Hematopoietic multipotent progenitor cell (in vitro differentiated cells): ENCODE measurements around the gene ANKRD29. TPM values are rescaled to one million over a fixed set of nuclear protein-coding genes. Genes with fewer than 3 reads are reported as not detected.
A peak's percentile ranks its signal among the peaks of the same experiment; 100 is the strongest.
"Not testable (repeated sequence)": the region's sequence is repeated elsewhere in the genome, so short reads cannot be mapped to it uniquely, and the experiment has no call there.

Source experiments
- DNase-seq, 3 donors: peaks; one replicate each; pipeline ENCODE4 v3.0.0-alpha.2; 2011 to 2015; ENCODE audit warnings: low read depth in 2 of 3, low spot score in 2 of 3
- small RNA-seq: library from RNA; depleted of rRNA; stranded (forward); fragments of <200 nt; gene quantifications from one replicate; pipeline ENCODE3, GENCODE V24; 2012
- total RNA-seq: library from RNA; depleted of rRNA; stranded (reverse); fragments of >200 nt; gene quantifications from one replicate; pipeline ENCODE4 v1.2.3, GENCODE V29; 2012

The ANKRD29 gene
- total RNA-seq, 1 donor: under 0.01 TPM

DNA sequence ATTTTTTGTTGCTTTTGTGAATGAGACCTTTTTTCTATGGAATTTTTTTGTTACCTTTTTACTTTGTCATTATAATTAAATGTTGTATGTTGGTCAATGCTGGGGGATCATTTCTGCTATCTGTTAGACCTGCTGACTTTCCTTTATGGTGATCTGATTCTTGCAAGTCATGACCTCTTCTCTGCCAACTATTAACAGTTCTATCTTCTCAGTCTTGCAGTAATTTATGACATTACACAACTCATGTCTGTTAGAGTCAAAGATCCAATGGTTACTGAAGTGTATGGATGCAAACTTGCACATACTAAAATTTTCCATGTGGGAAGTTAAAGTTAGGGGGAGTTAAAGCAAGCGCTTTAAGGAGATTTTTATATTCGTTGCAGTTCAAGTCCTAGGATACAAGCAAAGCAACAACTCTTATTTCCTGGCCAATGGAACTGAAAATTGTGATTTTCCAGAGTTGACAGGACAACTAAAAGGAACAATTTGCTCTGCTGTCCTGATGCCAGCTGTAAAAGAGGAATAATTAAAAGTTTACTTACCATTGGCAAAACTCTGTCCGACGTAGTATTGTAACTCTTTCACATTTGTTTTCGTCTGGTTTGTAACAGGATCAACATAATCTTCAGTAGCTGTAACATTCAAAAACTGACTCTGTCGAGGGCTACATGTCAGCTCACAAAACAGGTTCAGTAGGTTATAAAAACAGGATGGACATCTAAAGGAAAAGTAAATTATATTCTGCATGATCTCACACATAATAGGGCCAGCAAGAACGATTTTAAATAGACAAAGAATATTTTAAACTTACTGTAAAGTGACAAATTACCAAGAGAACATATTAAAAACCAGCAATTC lies 94.2 kb downstream of the ANKRD29 start:
- DNase-seq: no peak

DNA sequence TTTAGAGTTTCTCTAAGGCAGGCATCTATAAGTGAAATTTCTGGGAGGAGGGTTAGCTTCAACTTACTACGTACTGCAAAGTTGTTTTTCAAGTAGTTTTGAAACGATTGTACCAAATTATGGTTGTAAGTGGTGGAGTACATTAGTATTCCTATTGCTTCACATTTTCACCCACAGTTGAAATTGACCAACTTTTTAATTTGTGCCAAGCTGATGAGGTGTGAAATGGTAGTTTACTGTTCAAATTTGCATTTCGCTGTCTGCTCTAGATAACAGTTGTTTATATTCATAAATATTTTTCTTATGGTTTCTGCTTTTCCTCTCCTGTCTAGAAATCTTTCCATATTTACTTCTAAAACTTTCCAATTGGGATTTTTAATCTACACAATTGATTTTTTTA lies 95.0 kb downstream of the ANKRD29 start:
- no peak for DNase-seq

DNA sequence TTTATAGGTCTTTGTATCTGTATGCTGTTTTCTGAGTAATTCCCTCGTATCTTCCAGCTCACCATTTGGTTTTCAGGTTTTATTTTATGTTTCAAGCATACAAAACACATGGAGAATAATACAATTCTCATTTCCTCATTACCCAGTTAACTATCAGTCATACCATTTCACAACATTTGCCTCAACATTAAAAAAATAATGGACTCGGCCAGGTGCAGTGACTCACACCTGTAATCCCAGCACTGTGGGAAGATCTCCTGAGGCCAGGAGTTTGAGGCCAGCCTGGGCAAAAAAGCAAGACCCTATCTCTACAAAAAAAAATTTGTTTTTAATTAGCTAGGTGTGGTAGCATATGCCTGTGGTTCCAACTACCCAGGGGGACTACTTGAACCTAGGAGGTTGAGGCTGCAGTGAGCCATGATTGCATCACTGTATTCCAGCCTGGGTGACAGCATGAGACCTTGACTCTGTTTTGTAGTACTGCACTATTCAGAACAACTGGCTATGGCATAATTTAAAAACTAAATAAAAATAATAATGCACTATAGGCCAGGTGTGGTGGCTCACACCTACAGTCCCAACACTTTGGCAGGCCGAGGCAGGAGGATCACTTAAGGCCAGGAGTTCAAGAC lies 96.7 kb downstream of the ANKRD29 start:
- DNase-seq: no peak

DNA sequence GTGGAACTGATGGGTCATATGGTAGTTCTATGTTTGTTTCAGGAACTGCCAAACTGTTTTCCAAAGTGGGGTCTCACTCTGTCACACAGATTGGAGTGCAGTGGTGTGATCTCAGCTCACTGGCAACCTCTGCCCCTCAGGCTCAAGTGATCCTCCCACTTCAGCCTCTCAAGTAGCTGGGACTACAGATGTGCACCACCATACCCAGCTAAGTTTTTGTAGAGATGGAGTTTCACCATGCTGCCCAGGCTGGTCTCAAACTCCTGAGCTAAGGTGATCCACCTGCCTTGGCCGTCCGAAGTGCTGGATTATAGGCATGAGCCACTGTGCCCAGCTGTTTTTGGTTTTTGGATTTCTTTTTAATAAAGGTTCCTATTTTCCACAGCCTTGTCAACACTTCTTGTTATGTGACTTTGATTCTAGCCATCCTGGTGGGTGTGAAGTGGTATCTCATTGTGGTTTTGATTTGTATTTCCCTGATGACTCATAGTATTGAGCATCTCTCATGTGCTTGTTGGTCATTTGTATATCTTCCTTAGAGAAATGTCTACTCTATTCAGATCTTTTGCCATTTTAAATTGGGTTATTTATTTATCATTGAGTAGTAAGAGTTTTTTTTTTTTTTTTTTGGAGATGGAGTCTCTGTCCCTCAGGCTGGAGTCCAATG lies 99.2 kb downstream of the ANKRD29 start:
- DNase-seq: peak in 1 of 3 donors; percentile 12

DNA sequence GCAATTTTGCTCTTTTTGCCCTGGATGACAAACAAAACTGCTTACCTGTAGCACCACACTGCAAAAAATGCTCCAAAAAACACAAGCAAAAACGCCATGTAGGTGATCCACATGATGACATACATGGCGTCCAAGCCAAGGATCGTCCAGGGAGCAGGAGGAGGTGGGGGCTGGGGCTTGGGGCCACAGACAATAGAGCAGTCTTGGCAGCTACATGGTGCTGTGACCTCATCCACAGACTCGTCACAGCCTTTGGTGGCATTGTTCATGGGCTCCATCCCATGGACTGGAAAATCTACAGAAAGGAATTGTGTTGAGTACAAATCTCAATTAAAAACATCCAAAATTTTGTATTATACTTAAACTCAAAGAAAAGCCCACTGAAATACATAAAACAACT lies 102.5 kb downstream of the ANKRD29 start:
- DNase-seq: no peak

DNA sequence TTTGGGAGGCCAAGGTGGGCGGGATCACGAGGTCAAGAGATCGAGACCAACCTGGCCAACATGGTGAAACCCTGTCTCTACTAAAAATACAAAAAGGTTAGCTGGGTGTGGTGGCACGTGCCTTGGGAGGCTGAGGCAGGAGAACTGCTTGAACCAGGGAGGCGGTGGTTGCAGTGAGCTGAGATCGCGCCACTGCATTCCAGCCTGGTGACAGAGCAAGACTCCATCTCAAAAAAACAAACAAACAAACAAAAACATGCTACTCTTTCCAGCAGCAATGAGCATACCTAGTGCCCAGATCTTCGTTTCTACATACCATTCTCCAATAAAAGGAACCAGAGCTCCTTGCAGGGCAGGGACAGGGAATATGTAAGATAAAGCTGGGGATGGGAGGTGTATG lies 105.2 kb downstream of the ANKRD29 start:
- DNase-seq: not testable (repeated sequence)

DNA sequence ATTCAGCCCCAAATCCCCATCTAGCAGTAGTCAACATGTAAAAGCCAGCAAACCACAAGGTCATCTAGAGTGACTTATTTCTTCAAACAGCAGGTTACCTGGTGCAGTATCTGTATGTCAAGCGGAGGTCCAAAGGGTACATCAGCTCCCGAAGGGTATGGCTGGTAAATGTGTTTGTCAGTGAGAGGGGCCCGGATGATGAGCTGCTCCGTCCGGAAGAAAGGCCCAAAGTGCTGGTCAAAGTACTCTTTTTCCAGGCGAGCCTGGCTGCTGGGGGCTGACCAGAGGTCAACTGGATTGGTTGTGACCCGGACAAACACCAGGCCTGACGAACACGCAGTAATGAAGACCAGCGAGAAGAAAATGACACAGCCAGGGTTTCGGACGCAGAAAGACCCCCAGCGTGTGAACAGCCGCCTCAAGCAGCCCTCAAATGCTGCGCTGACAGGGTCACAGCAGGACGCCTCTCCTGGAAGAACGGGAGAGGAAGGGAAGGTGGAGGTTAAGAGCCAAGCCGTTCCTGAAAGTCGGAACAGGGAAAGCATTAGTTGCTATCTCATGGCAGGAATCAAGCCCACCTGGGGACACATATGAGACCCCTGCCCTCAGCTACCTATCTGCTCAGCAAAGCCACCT lies 106.4 kb downstream of the ANKRD29 start:
- no peak for DNase-seq

DNA sequence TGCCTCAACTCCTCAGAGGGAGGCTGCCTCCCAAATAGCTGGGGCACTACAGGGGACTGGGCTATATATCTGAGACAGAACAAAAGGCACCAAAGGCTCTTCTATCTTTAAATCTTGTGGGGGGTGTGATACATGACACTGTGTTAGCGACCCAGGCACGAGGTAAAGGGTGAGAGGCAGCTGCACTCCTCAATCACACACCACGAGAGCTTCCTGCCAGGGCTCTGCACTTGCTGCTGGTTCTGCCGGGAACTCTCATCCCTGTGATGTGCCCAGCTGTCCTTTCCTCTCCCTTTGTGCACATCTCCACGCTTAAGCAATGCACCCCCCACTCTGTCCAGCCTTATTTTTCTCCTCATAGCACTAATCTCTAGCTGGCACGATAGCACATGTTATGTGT lies 108.8 kb downstream of the ANKRD29 start:
- DNase-seq: no peak

DNA sequence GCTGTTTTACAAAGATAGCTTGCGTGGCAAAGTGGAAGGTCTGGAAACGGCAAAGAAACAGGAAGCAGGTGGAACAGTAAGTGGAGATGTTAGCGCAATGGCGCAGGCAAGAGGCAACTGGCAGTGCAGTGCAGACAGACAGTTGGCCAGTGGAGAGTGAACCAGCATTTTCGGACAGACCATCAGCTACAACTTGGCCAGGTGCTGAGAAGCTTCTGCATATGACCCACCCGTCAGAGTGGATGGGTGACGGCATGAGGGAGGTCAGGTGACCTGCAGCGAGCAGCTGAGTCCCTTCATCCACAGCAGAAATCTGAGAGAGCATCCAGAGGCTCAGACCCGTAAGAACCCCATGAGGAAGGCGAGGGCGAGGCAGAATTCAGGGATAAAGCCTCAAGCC lies 110.2 kb downstream of the ANKRD29 start:
- DNase-seq: no peak

DNA sequence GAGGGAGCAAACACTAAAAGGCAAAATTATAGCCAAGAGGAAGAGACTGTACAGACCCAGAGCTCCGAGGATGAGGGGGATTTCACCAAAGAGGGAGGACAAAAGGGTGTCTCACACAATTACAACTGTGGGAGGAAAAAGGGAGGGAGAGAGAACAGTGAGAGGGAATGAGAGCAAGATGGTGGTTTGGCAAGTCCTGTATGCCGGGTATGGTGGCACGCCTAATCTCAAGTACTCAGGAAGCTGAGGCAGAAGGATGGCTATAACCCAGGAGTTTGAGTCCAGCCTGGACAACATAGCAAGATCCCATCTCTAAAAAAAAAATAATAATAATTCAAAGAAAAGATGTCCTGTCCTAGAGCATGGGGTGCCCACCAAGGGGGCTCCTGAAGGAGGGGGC lies 110.7 kb downstream of the ANKRD29 start:
- DNase-seq: no peak

DNA sequence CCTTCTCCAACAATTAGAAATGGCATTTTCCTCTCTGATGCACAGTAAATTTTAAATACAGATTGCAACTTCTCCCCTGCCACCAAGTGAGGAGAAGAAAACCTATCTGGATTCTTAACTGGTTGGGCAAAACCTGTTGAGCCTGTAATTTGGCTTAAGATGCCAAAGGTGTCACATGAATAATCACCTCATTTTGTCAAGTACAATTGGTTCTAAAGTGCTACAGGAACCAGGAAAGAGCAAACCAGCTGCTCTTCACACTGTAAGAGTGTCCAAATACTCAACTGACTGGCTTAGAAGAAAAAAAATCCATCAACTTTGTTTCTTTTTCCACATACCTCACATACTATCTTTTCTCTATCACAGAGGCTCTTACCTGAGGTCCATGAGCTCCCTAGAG lies 111.8 kb downstream of the ANKRD29 start:
- DNase-seq: no peak

Small RNAs within 50 kb of the gene (small RNA-seq; reads per million reads assigned to genes)
- not detected for gene RF00019

Other genes starting within 250 kb of the ANKRD29 start
- gene RIOK3, start 209.6 kb downstream of the ANKRD29 start, total RNA-seq: 28.3 TPM
- 26.4 TPM for gene RMC1, start 159.4 kb downstream of the ANKRD29 start, total RNA-seq
- 20.5 TPM for gene NPC1, start 76.4 kb downstream of the ANKRD29 start, total RNA-seq
- 2.4 TPM for gene LAMA3, start 26.5 kb upstream of the ANKRD29 start, total RNA-seq